GM10266 (cell line): Measurements from ENCODE around the gene CCNG2.

Experiments used
- DNase-seq: peaks from one replicate; pipeline ENCODE4 v3.0.0; 2012; ENCODE audit errors: extremely low spot score
- CTCF ChIP-seq: IDR thresholded peaks from 2 replicates; pipeline ENCODE4 v1.5.1; 2012; ENCODE audit warnings: mild to moderate bottlenecking, low read depth; ENCODE audit not compliant: control insufficient read depth, insufficient read depth; ENCODE audit errors: missing control alignments

The CCNG2 gene

GRCh38 chr4:77147079-77147782, 9.8 kb upstream of the CCNG2 start:
- no peak for DNase-seq
- no peak for TF ChIP-seq CTCF

- DNase-seq = no peak
- TF ChIP-seq CTCF = no peak
These were observed 8.9 kb upstream of the CCNG2 start for GRCh38 chr4:77148078-77148477.

GRCh38 chr4:77149789-77150188, 7.2 kb upstream of the CCNG2 start:
- DNase-seq = no peak
- no peak for TF ChIP-seq CTCF

- no peak for TF ChIP-seq CTCF
- DNase-seq = no peak
These were observed 5.8 kb upstream of the CCNG2 start for GRCh38 chr4:77151241-77151640.

- TF ChIP-seq CTCF = no peak
- DNase-seq = no peak
These were observed 4.6 kb upstream of the CCNG2 start for GRCh38 chr4:77152421-77152820.

GRCh38 chr4:77153006-77153405, 4.0 kb upstream of the CCNG2 start:
- no peak for DNase-seq
- no peak for TF ChIP-seq CTCF

GRCh38 chr4:77154065-77154464, 2.9 kb upstream of the CCNG2 start:
- TF ChIP-seq CTCF = no peak
- no peak for DNase-seq
